ENCODE measurements around the gene ETF1. TPM values are rescaled to one million over a fixed set of nuclear protein-coding genes. Genes with fewer than 3 reads are reported as not detected.
A peak's percentile ranks its signal among the peaks of the same experiment; 100 is the strongest.

ETF1 gene
- total and polyA plus RNA-seq, 4 donors = 55.7 to 73.7 (median 62.9) TPM

DNA sequence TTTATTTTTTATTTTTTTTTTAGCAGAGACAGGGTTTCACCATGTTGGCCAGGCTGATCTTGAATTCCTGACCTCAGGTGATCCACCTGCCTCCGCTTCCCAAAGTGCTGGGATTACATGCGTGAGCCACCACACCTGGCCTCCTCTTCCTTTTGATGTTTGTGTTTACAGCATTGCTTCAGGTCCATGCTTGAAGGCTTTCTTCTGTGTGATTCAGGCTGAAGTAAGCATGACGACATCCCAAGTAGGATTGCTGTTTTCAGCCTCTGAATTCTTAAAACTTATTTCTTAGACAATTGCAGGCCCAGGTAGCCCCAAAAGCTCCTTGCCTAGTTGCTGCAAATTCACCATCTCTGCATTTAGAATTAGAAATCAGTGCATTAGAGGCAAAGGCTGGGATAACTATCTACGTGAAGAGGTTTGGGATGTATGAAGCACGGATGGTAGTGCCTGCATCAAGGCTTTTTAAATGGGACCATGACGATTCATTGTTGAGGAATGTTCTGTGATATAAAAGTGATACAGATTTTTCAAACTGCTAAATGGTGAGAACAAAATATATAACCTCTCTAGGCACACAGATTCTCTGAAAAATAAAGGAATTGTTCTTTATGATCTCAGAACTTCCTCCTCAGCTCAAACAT, 3.0 kb upstream of the ETF1 start:
- Histone ChIP-seq H3K27me3 (ENCODE audit: control insufficient read depth, insufficient read depth, low read length) (no peaks in the 10 kb centered on the region), H3K9me3 (ENCODE audit: control insufficient read depth, insufficient read depth, low read length) (no peaks in the 10 kb centered on the region), H3K27ac (ENCODE audit: low read depth, low read length) (no peak overlapping the region), H3K36me3 (ENCODE audit: control insufficient read depth, insufficient read depth, low read length) (peaks cover 3% of the 10 kb centered on the region), H3K4me1 (ENCODE audit: control insufficient read depth, insufficient read depth, low read length) (peaks cover 19% of the 10 kb centered on the region), H3K4me3 (ENCODE audit: low read depth, low read length) (no peak overlapping the region)
- no peak for DNase-seq (ENCODE audit: low read depth in 4 of 6, low spot score in 6 of 6)
- WGBS (ENCODE audit: insufficient coverage) = 93% methylated on average over 3 of the region's 6 CpGs

DNA sequence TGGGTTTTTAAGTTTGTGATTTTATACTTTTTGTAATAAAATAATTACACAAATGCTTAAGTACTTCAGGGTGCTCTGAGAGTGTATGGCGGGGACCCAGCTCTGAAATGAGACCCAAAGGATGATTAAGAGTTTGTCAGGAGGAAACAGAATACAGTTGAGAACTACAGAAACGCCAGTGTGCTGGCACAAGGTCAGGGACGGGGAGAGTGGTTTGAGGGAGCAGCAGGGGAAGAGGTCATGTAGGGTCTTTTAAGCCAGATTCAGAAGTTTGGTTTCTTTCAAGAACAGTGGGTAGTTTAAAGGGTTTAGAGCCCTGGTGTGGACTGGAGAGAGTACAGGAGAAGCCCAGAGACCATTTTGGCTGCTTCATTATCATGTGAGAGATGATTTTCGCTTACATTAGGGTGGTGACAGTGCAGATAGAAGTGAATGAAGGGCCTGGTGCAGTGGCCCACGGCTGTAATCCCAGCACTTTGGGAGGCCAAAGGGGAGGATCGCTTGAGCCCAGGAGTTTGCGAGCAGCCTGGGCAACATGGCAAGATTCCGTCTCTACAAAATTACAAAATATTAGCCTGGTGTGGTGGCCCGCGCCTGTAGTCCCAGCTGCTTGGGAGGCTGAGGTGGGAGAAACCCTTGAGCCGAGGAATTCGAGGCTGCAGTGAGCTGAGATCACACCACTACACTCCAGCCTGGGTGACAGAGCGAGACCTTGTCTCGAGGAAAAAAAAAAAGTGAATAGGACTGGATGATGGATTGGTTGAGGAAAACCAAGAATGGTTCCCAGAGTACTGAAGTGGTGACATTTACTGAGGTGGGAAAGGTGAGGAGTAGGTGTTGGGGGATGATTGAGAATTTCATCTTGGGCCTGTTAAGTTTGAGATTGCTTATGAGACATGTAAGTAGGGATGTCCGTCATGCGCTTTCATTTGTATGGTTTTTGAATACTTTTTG, 1.4 kb upstream of the ETF1 start:
- 45% methylated on average over 7 of the region's 16 CpGs for WGBS (ENCODE audit: insufficient coverage)
- Histone ChIP-seq H3K4me1 (ENCODE audit: control insufficient read depth, insufficient read depth, low read length) (peaks cover 19% of the 10 kb centered on the region), H3K4me3 (ENCODE audit: low read depth, low read length) (peak overlapping the region; percentile 100), H3K27me3 (ENCODE audit: control insufficient read depth, insufficient read depth, low read length) (no peaks in the 10 kb centered on the region), H3K27ac (ENCODE audit: low read depth, low read length) (peak overlapping the region; percentile 99), H3K9me3 (ENCODE audit: control insufficient read depth, insufficient read depth, low read length) (no peaks in the 10 kb centered on the region), H3K36me3 (ENCODE audit: control insufficient read depth, insufficient read depth, low read length) (peaks cover 3% of the 10 kb centered on the region)
- DNase-seq (ENCODE audit: low read depth in 4 of 6, low spot score in 6 of 6) = peak in 1 of 6 donors; percentile 16

DNA sequence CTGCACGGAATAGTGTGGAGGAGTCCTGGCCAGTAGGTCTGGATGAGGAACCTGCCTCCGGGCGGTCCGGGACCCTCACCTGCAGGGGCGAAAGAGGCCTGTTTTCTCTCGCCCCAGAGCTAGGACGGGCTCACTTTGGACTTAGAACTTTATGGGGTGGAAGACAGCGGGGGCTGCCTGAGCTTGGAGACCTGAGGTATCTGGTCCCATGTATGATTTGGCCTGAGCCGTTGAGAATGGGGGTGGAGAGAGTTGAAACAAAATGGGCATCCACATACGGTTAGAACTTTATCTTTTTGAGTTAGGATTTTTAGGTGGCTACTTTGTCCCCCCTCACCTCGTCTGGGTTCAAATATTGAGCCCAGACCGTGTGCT, 681 bp upstream of the ETF1 start:
- Histone ChIP-seq H3K27me3 (ENCODE audit: control insufficient read depth, insufficient read depth, low read length) (no peaks in the 10 kb centered on the region), H3K27ac (ENCODE audit: low read depth, low read length) (peak overlapping the region; percentile 99), H3K9me3 (ENCODE audit: control insufficient read depth, insufficient read depth, low read length) (no peaks in the 10 kb centered on the region), H3K4me3 (ENCODE audit: low read depth, low read length) (peak overlapping the region; percentile 100), H3K36me3 (ENCODE audit: control insufficient read depth, insufficient read depth, low read length) (peaks cover 3% of the 10 kb centered on the region), H3K4me1 (ENCODE audit: control insufficient read depth, insufficient read depth, low read length) (peaks cover 19% of the 10 kb centered on the region)
- DNase-seq (ENCODE audit: low read depth in 4 of 6, low spot score in 6 of 6) = no peak
- 0% methylated on average over 9 of the region's 12 CpGs for WGBS (ENCODE audit: insufficient coverage)

DNA sequence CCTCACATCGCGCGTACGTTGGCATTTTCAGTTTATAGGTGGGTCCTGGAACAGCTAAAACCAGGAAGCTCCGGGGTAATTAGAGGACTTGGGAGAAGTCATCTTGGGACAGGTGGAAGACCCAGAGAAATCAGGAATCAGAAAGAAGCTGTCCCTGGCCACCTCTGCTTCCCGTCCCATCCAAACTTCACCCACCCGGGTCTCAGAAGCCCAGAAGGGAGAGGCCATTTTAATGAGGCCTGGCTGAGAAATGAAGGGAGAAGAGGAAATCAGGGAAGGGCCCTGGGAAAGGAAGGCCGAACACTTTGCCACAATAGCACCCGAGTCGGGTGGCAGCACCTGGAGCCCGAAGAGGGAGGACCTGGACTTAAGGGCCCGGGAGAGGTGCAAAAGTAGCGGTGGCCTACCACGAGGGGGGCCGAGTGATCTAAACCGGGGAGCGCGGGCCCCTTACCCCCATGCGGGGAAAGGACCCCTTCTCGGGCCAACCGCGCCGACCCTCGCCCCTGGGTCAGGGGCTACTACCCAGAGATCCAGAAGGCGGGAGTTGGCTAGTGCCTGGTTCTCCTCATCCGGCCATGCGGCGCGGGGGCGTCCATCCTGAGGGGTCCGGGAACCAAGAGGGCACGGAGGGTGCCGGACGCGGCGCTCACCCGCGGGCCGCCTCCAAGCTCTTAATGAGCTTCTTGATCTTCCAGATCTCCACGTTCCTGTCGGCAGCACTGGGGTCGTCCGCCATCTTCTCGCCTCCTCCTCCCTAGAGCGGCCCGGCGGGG, 668 bp downstream of the ETF1 start:
- no peak for DNase-seq (ENCODE audit: low read depth in 4 of 6, low spot score in 6 of 6)
- Histone ChIP-seq H3K27ac (ENCODE audit: low read depth, low read length) (peak overlapping the region; percentile 95), H3K9me3 (ENCODE audit: control insufficient read depth, insufficient read depth, low read length) (no peaks in the 10 kb centered on the region), H3K36me3 (ENCODE audit: control insufficient read depth, insufficient read depth, low read length) (peaks cover 3% of the 10 kb centered on the region), H3K27me3 (ENCODE audit: control insufficient read depth, insufficient read depth, low read length) (no peaks in the 10 kb centered on the region), H3K4me1 (ENCODE audit: control insufficient read depth, insufficient read depth, low read length) (peaks cover 19% of the 10 kb centered on the region), H3K4me3 (ENCODE audit: low read depth, low read length) (peak overlapping the region; percentile 100)
- WGBS (ENCODE audit: insufficient coverage) = 0% methylated on average over 41 of the region's 47 CpGs

DNA sequence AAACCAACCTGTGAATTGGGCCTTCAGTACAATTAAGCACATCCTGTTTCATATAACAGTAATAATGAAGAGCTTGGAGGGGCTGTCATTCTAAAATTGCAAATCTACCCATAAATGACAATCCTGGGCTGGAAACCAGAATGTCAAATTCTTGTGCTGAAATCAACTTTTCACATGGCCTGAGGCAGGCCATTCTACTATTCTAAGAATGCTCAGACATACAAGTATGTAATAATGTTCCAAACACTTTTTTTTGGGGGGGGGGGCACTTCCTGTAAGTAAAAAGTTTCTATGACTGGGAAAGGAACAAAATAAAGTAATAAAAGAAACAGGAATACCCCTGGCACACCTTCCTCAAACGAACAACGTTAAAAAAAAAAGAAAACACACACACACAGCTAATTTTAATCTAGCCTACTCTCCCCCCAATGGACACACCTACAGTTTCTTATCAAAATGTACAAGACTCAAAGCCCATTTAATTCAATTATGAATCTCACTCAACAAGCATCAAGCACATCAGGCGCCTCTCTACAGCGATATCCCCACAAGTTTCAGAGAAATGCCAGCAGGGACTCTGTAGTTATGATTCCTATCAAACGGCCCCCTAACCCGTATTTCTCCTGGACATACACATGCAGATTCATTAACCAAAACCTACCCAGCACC, 1.4 kb downstream of the ETF1 start:
- no peak for DNase-seq (ENCODE audit: low read depth in 4 of 6, low spot score in 6 of 6)
- no peak overlapping the region for H3K27ac ChIP-seq (ENCODE audit: low read depth, low read length)
- H3K4me3 ChIP-seq (ENCODE audit: low read depth, low read length) = peak overlapping the region; percentile 100
- 38% methylated on average over 6 of the region's 6 CpGs for WGBS (ENCODE audit: insufficient coverage)
- H3K4me1 ChIP-seq (ENCODE audit: control insufficient read depth, insufficient read depth, low read length) = peaks cover 19% of the 10 kb centered on the region
- H3K36me3 ChIP-seq (ENCODE audit: control insufficient read depth, insufficient read depth, low read length) = peaks cover 3% of the 10 kb centered on the region
- no peaks in the 10 kb centered on the region for H3K27me3 ChIP-seq (ENCODE audit: control insufficient read depth, insufficient read depth, low read length)
- no peaks in the 10 kb centered on the region for H3K9me3 ChIP-seq (ENCODE audit: control insufficient read depth, insufficient read depth, low read length)

DNA sequence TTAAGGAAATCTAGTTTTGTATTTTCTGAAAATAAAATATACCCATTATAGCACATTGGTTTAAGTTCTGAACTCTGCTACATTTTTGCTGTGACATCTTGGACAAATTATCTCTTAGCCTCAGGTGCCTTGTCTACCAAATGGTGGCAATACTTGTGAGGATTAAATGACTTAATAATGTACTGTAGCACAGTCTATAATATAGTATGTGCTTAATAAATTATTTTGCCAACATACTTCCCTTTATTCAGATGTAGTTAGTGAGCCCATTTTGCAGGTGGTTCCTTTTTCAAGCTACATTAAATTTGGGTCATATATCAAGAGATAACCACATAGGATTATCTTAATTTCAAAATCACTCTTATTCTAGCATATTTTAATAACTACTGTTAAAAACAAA, 3.2 kb downstream of the ETF1 start:
- no peak overlapping the region for H3K4me3 ChIP-seq (ENCODE audit: low read depth, low read length)
- H3K27me3 ChIP-seq (ENCODE audit: control insufficient read depth, insufficient read depth, low read length) = no peaks in the 10 kb centered on the region
- H3K36me3 ChIP-seq (ENCODE audit: control insufficient read depth, insufficient read depth, low read length) = peaks cover 3% of the 10 kb centered on the region
- no peaks in the 10 kb centered on the region for H3K9me3 ChIP-seq (ENCODE audit: control insufficient read depth, insufficient read depth, low read length)
- peaks cover 12% of the 10 kb centered on the region for H3K4me1 ChIP-seq (ENCODE audit: control insufficient read depth, insufficient read depth, low read length)
- H3K27ac ChIP-seq (ENCODE audit: low read depth, low read length) = no peak overlapping the region
- DNase-seq (ENCODE audit: low read depth in 4 of 6, low spot score in 6 of 6) = no peak

DNA sequence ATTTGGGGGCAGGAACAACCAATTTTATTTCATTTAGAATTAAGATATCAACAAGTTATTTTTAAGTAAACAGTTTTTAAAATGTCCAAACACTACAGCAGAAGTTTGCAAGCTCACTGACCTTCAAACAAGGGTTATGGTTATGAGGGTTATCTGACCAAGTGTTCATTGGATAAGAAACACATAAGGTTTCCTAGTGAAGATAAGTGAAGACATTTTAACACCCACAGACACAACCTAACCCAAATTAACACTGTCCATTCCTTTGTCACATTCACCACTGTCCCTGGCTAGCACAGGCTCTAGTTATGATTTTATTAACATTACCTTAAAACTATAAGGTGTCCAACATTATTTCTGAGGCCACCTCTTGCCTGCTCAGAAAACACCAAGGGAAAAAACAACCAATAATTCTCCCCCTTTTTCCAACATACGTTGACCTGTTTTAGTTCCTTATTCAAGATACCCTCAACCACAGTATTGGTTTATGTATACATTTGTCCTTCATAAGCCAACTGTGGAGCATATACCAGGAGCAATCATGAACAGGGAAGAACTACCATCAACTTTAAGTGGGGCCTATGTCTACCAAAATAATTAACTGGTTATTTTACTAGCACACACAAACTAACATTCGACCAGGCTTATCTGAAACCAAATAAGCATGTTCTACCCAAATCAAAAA, 4.0 kb downstream of the ETF1 start:
- Histone ChIP-seq H3K4me3 (ENCODE audit: low read depth, low read length) (no peak overlapping the region), H3K4me1 (ENCODE audit: control insufficient read depth, insufficient read depth, low read length) (peaks cover 5% of the 10 kb centered on the region), H3K36me3 (ENCODE audit: control insufficient read depth, insufficient read depth, low read length) (peaks cover 3% of the 10 kb centered on the region), H3K27me3 (ENCODE audit: control insufficient read depth, insufficient read depth, low read length) (no peaks in the 10 kb centered on the region), H3K27ac (ENCODE audit: low read depth, low read length) (no peak overlapping the region), H3K9me3 (ENCODE audit: control insufficient read depth, insufficient read depth, low read length) (no peaks in the 10 kb centered on the region)
- WGBS (ENCODE audit: insufficient coverage) = no CpG with 5 or more reads among the region's 2 CpGs
- DNase-seq (ENCODE audit: low read depth in 4 of 6, low spot score in 6 of 6) = no peak

DNA sequence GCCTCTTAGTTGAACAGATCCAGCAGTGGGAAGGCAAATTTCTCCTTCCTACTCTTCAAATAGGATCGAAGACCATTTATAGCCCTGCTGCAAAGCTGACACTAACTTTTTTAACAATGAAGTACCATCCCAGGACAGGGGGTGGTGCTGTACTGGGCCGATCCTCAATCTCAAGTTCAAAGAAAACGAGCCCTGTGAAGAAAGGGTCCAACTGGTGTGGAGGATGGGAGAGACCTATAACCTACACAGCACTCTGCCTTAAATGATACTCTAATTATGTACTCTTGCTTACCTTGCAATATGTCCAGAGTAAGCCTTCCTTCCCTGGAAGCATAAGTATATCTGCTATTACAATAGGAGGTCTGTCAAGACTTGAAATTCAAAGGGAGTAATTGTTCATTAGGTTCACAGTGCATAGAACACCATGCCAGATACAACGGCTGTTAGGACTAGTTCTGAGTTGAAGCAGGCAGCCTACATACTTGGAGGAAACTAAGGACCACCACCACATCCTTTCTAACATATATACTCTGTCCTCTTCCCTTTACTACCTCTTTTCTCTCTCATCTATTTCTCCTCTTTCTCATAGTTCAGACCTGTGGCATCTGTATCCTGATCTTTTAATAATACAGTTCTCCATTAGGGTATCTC, 6.2 kb downstream of the ETF1 start:
- H3K4me1 ChIP-seq (ENCODE audit: control insufficient read depth, insufficient read depth, low read length) = peaks cover under 1% of the 10 kb centered on the region
- H3K9me3 ChIP-seq (ENCODE audit: control insufficient read depth, insufficient read depth, low read length) = no peaks in the 10 kb centered on the region
- no peak for DNase-seq (ENCODE audit: low read depth in 4 of 6, low spot score in 6 of 6)
- H3K36me3 ChIP-seq (ENCODE audit: control insufficient read depth, insufficient read depth, low read length) = peaks cover 4% of the 10 kb centered on the region
- no peaks in the 10 kb centered on the region for H3K27me3 ChIP-seq (ENCODE audit: control insufficient read depth, insufficient read depth, low read length)
- WGBS (ENCODE audit: insufficient coverage) = no CpG with 5 or more reads among the region's 4 CpGs
- H3K27ac ChIP-seq (ENCODE audit: low read depth, low read length) = no peak overlapping the region
- H3K4me3 ChIP-seq (ENCODE audit: low read depth, low read length) = no peak overlapping the region

All from spinal cord (tissue), 10 donors.